ENCODE measurements around the gene HSD11B1L. TPM values are rescaled to one million over a fixed set of nuclear protein-coding genes. Genes with fewer than 3 reads are reported as not detected.

Gene HSD11B1L
- polyA plus RNA-seq, 3 donors: 1.9 to 2.5 (median 2.4) TPM

GRCh38 chr19:5664515-5664914 lies 16.3 kb upstream of the HSD11B1L start:
- no peak overlapping the region for H3K4me3 Mint-ChIP-seq
- peaks cover 81% of the 10 kb centered on the region for H4K20me1 ChIP-seq (ENCODE audit: insufficient read depth, low read length)
- peaks cover 96 to 98% of the 10 kb centered on the region in 2 donors for H3K36me3 ChIP-seq (replicated peaks in 1 of 2; ENCODE audit: control insufficient read depth in 1 of 2, insufficient read depth in 2 of 2, low read length in 2 of 2)
- no peak overlapping the region for H3K4me3 ChIP-seq (replicated peaks in 1 of 3; ENCODE audit: low read depth in 2 of 3, low read length in 3 of 3)
- H3K27me3 ChIP-seq (ENCODE audit: control insufficient read depth in 2 of 2, insufficient read depth in 2 of 2, low read length in 2 of 2): no peaks in the 10 kb centered on the region
- H3K27me3 Mint-ChIP-seq (ENCODE audit: low read depth in 3 of 3): no peaks in the 10 kb centered on the region
- WGBS (ENCODE audit: insufficient coverage): 100% methylated on average over 1 of the region's 2 CpGs
- intact Hi-C loops (cut with micrococcal nuclease): no loop called here
- H3K9me3 Mint-ChIP-seq: no peaks in the 10 kb centered on the region
- H3K4me2 ChIP-seq (replicated peaks; ENCODE audit: extremely low read depth, low read length, poor library complexity, severe bottlenecking): no peak overlapping the region
- peak overlapping the region in 2 of 7 donors; percentile 14 to 15 for H3K27ac Mint-ChIP-seq
- H3K9me3 ChIP-seq (replicated peaks in 1 of 2; ENCODE audit: control insufficient read depth in 1 of 2, insufficient read depth in 1 of 2, low read length in 2 of 2): no peaks in the 10 kb centered on the region
- no peak overlapping the region for H3K27ac ChIP-seq (ENCODE audit: low read depth in 1 of 2, low read length in 2 of 2)
- H3K4me1 ChIP-seq (ENCODE audit: control insufficient read depth in 1 of 2, insufficient read depth in 2 of 2, low read length in 2 of 2): no peaks in the 10 kb centered on the region
- no peak overlapping the region for H2AFZ ChIP-seq (ENCODE audit: insufficient read depth, low read depth, low read length, poor library complexity, severe bottlenecking)
- DNase-seq: no peak
- peaks cover 81 to 99% of the 10 kb centered on the region in 2 donors for H3K36me3 Mint-ChIP-seq
- TF ChIP-seq CTCF (IDR thresholded peaks at IDR 0.05): no peak
- H3K9ac ChIP-seq (ENCODE audit: insufficient read depth, low read length, poor library complexity, severe bottlenecking): no peak overlapping the region
- no peaks in the 10 kb centered on the region for H3K4me1 Mint-ChIP-seq
- no peaks in the 10 kb centered on the region for H3K79me2 ChIP-seq (ENCODE audit: insufficient read depth, low read length)

- Mint-ChIP-seq H3K27me3 (ENCODE audit: low read depth in 3 of 3) (no peaks in the 10 kb centered on the region), H3K27ac (peak overlapping the region in 2 of 7 donors; percentile 2 to 55), H3K9me3 (no peaks in the 10 kb centered on the region), H3K4me1 (no peaks in the 10 kb centered on the region), H3K36me3 (peaks cover 81 to 98% of the 10 kb centered on the region in 2 donors), H3K4me3 (no peak overlapping the region)
- peaks cover 74% of the 10 kb centered on the region for H4K20me1 ChIP-seq (ENCODE audit: insufficient read depth, low read length)
- TF ChIP-seq CTCF (IDR thresholded peaks at IDR 0.05): no peak
- H3K4me3 ChIP-seq (replicated peaks in 1 of 3; ENCODE audit: low read depth in 2 of 3, low read length in 3 of 3): no peak overlapping the region
- 90% methylated on average over 6 of the region's 10 CpGs for WGBS (ENCODE audit: insufficient coverage)
- H3K9ac ChIP-seq (ENCODE audit: insufficient read depth, low read length, poor library complexity, severe bottlenecking): no peak overlapping the region
- peaks cover 88 to 95% of the 10 kb centered on the region in 2 donors for H3K36me3 ChIP-seq (replicated peaks in 1 of 2; ENCODE audit: control insufficient read depth in 1 of 2, insufficient read depth in 2 of 2, low read length in 2 of 2)
- H3K79me2 ChIP-seq (ENCODE audit: insufficient read depth, low read length): no peaks in the 10 kb centered on the region
- intact Hi-C loops (cut with micrococcal nuclease): no loop called here
- DNase-seq: no peak
- H3K27ac ChIP-seq (ENCODE audit: low read depth in 1 of 2, low read length in 2 of 2): no peak overlapping the region
- no peak overlapping the region for H3K4me2 ChIP-seq (replicated peaks; ENCODE audit: extremely low read depth, low read length, poor library complexity, severe bottlenecking)
- H2AFZ ChIP-seq (ENCODE audit: insufficient read depth, low read depth, low read length, poor library complexity, severe bottlenecking): no peak overlapping the region
- H3K27me3 ChIP-seq (ENCODE audit: control insufficient read depth in 2 of 2, insufficient read depth in 2 of 2, low read length in 2 of 2): no peaks in the 10 kb centered on the region
- no peaks in the 10 kb centered on the region for H3K4me1 ChIP-seq (ENCODE audit: control insufficient read depth in 1 of 2, insufficient read depth in 2 of 2, low read length in 2 of 2)
- H3K9me3 ChIP-seq (replicated peaks in 1 of 2; ENCODE audit: control insufficient read depth in 1 of 2, insufficient read depth in 1 of 2, low read length in 2 of 2): no peaks in the 10 kb centered on the region
These were observed 14.9 kb upstream of the HSD11B1L start for GRCh38 chr19:5665781-5666513.

Data from CD14-positive monocyte (primary cell).